GM21381 (cell line): ENCODE results near the gene KDM4B.

ENCODE experiments used
- ATAC-seq: cut with Tn5 transposase; IDR thresholded peaks from one replicate; pipeline ENCODE4 v1.9.1; 2021; ENCODE audit warnings: mild to moderate bottlenecking, moderate library complexity; ENCODE audit not compliant: unreplicated experiment

KDM4B gene

GRCh38 chr19:5066768-5067167 lies 97.9 kb downstream of the KDM4B start:
- ATAC-seq = no peak

- ATAC-seq = no peak
Observed at GRCh38 chr19:5067678-5068077, 98.8 kb downstream of the KDM4B start.

DNA sequence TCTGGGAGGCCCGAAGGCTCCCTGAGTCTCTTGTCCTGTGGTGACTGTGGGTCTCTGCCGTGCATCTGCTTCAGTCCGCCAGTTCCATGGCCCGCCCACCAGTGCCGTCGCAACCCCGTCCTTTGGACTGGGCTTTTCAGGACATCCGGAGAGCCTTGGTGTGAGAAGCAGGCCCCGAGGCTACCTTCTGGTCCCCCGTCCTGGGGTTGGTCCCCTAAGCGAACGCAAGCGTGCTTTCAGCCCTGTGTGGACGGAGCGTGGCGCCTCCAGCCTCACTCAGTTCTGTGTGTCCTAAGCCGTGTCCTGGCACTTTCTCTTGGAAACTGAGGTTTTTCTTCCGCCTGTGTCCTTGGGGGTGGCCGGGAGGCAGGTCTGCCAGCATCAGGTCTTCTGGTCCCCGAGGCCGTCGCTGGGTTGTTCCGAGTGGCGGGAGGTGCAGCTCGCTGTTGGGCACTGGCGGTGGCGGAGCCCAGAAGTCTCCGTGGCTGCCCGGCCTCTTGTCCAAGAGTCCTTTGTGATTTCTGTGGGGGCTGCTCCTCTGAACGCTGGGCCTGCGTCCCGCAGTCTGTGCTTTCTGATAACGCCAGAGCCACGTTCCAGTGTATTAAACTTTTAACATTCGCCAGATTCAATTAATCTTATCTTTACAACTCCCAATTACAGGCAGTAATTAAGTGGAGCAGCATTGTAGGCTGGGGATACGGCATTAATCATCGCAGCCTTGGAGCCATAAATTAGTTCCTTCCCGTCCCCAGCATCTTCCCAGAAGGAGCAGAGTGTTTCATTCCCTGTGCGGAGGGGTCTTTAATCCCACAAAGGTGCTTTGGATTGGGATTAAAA lies 99.5 kb downstream of the KDM4B start:
- no peak for ATAC-seq

DNA sequence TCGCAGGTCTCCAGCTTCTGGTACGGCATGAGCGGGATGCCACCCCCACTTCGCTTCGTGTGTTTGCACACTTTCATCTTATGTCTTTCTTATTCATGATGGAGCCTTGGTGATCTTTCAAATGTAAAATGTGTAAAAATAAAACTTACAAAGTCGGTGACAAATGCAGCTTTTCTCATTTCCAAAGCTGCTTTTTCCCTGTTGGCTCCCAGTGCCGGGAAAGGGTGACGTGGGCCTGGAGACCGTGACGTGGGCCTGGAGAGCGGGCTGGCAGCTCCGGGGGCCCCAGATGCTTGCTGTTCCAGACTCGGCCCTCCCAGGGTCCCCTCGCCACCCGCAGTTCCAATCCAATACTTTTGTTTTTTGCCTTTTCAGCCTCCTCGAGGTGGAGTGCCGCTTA lies 101.4 kb downstream of the KDM4B start:
- no peak for ATAC-seq

- no peak for ATAC-seq
Observed at GRCh38 chr19:5070930-5071329, 102.0 kb downstream of the KDM4B start.

GRCh38 chr19:5071579-5071978 lies 102.7 kb downstream of the KDM4B start:
- ATAC-seq = no peak

DNA sequence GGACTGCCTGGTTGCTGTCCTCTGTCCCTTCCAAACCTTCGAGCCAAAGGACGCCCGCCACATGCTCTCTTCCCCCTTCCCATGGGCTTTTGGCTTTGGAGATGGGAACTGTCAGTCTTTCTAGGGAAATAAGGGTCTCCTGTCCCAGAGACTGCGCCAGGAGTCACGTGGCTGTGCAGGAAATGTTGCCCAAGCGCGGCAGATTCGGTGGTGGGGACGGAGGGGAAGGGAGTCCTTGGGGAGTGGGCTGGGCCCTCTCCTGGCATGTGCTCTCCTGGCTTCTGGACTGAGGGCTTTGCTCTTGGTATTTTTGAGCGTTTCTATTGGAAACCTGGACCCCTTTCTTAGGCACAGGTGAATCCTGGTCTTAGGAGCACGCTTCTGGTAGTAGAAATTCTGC lies 103.2 kb downstream of the KDM4B start:
- ATAC-seq = no peak

- no peak for ATAC-seq
Observed at GRCh38 chr19:5073153-5073844, 104.4 kb downstream of the KDM4B start.

DNA sequence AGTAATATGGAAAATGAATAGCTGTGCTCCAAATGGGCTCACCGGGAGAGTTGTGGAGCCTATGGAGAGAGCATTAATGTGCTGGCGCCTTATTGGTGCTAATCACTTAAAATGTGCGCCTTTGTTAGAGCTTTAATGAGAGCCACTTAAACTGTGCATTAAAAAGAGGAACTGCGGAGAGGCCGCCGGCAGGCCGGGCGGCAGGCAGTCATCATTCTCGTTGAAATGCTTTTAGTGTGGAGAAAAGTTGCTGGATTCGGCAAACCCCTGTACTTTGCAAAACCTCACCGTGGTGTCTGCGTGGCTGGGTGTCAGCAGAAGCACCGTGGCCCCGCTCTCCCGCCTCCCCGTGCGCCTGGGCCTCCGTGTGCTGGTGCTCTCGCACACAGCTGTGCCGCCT lies 105.5 kb downstream of the KDM4B start:
- no peak for ATAC-seq

GRCh38 chr19:5074830-5075394 lies 106.0 kb downstream of the KDM4B start:
- no peak for ATAC-seq

- no peak for ATAC-seq
Observed at GRCh38 chr19:5075597-5075996, 106.7 kb downstream of the KDM4B start.

GRCh38 chr19:5076440-5077208 lies 107.7 kb downstream of the KDM4B start:
- ATAC-seq = no peak

DNA sequence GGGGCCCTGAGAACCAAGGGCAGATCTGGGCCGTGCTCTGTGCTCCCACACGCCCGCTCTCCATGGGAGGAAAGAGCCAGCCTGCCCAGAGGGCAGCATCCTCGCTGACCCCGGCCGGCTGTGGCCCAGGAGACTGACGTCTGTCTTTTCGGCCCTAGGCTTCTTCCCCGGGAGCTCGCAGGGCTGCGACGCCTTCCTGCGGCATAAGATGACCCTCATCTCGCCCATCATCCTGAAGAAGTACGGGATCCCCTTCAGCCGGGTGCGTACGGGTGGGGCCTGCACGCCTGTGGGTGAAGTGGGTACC lies 108.2 kb downstream of the KDM4B start:
- no peak for ATAC-seq

DNA sequence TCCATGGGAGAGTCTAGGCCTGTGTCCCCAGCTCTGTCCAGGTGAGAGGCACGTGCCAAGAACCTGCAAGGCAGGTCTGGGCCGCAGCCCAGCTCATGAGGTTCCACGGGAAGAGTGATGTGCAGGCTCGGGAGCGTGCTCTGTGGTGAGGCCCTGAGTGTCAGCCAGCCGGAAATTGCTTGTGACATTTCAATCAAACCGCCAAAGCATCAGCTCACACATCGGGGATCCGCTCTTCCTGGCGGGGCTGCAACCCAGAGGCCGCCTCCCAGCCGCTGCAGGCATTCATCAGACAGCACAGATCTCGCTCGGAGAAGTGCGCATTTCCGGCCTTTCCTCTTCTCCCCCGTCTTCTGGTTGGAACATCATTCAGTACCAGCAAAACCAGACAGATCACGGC lies 109.3 kb downstream of the KDM4B start:
- ATAC-seq = no peak

DNA sequence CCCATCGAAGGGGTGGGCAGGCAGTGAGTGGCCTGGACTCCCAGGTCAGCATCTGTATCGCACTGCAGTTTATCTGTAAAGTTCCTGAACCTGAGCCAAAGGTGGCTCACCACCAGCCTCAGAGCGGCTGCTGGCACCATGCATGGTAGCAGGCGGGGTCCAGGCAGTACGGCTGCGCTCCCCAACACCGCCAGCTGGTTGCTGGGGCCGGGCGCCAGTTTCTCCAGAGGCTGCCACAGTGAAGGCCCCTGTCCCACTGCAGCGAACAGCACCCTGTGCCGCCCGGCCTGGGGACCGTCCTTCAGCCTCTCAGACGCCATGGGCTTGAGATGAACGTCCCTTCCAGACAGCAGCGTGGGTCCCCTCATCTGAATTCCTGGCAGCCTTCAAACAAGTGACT lies 109.8 kb downstream of the KDM4B start:
- no peak for ATAC-seq

- no peak for ATAC-seq
Observed at GRCh38 chr19:5079071-5079774, 110.3 kb downstream of the KDM4B start.

- no peak for ATAC-seq
Observed at GRCh38 chr19:5080030-5080654, 111.2 kb downstream of the KDM4B start.

DNA sequence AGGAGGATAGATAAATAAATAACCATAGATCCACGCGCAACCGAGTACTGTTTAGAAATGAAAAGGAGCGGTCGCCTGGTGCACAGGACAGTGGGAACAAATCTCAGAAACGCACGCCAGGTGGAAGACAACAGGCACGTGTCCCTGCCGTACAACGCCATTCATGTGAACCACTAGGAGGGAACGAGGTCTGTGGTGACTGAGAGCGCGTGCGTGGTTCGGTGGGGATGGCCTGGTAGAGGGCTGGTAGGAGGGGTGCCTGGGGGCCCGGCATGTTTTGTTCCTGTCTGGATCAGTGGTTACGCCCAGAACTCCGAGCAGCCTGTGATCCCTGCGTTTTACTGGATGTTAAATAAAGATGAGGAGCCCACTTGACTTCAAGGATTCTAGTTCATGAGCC lies 111.9 kb downstream of the KDM4B start:
- no peak for ATAC-seq

GRCh38 chr19:5081443-5082161 lies 112.7 kb downstream of the KDM4B start:
- no peak for ATAC-seq

GRCh38 chr19:5083547-5083965 lies 114.6 kb downstream of the KDM4B start:
- no peak for ATAC-seq
